ENCODE measurements around the gene CHCHD4.

The CHCHD4 gene

GRCh38 chr3:14158370-14158769 is 33.7 kb upstream of the CHCHD4 start:
- Histone ChIP-seq H3K9me3 (ENCODE audit: control insufficient read depth, insufficient read depth, low read depth, low read length) (no peaks in the 10 kb centered on the region), H3K4me3 (ENCODE audit: low read depth, low read length) (no peak overlapping the region), H3K4me1 (ENCODE audit: control insufficient read depth, insufficient read depth, low read length) (no peaks in the 10 kb centered on the region), H3K36me3 (ENCODE audit: control insufficient read depth in 2 of 2, insufficient read depth in 1 of 2, low read length in 2 of 2) (peaks cover 32 to 96% of the 10 kb centered on the region in 2 experiments), H3K27ac (ENCODE audit: extremely low read depth, low read depth, low read length) (no peak overlapping the region)
- POLR2A ChIA-PET = no interaction called here
- TF ChIP-seq ZSCAN30 (tag by site-specific recombination; IDR thresholded peaks at IDR 0.05) (no peak), ZNF629 (tag by site-specific recombination; IDR thresholded peaks at IDR 0.05) (no peak), ZNF223 (tag by site-specific recombination; IDR thresholded peaks at IDR 0.05) (no peak), ZNF202 (tag by site-specific recombination; IDR thresholded peaks at IDR 0.05; ENCODE audit: borderline replicate concordance) (no peak), ZBTB26 (tag by site-specific recombination; optimal IDR thresholded peaks at IDR 0.05) (no peak), GLIS1 (tag by site-specific recombination; IDR thresholded peaks at IDR 0.05) (no peak), ZNF211 (tag by site-specific recombination; IDR thresholded peaks at IDR 0.05; ENCODE audit: low read depth) (no peak), MZF1 (tag by site-specific recombination; IDR thresholded peaks at IDR 0.05; ENCODE audit: borderline replicate concordance) (no peak), ZSCAN23 (tag by site-specific recombination; IDR thresholded peaks at IDR 0.05) (no peak), HIC1 (tag by site-specific recombination; IDR thresholded peaks at IDR 0.05) (no peak), ELK4 (IDR thresholded peaks at IDR 0.05; ENCODE audit: borderline replicate concordance, low read depth, low read length) (no peak), PRDM4 (tag by site-specific recombination; IDR thresholded peaks at IDR 0.05) (no peak), ZNF830 (tag by site-specific recombination; IDR thresholded peaks at IDR 0.05; ENCODE audit: low read depth) (no peak), ZNF138 (tag by site-specific recombination; IDR thresholded peaks at IDR 0.05; ENCODE audit: borderline replicate concordance) (no peak), ZNF639 (tag by site-specific recombination; IDR thresholded peaks at IDR 0.05) (no peak), ZNF146 (tag by site-specific recombination; IDR thresholded peaks at IDR 0.05) (no peak), ZNF292 (tag by site-specific recombination; IDR thresholded peaks at IDR 0.05; ENCODE audit: borderline replicate concordance, low read depth) (no peak)
- CTCF ChIA-PET = interaction anchor here (0.7 kb wide), 1 partner anchor 754 kb away, joined by 3 read pairs; no protein-coding TSS in a partner anchor

GRCh38 chr3:14157951-14158350 is 33.3 kb upstream of the CHCHD4 start:
- H3K4me1 ChIP-seq (ENCODE audit: control insufficient read depth, insufficient read depth, low read length) = no peaks in the 10 kb centered on the region
- H3K27ac ChIP-seq (ENCODE audit: extremely low read depth, low read depth, low read length) = no peak overlapping the region
- no peak overlapping the region for H3K4me3 ChIP-seq (ENCODE audit: low read depth, low read length)
- CTCF ChIA-PET = interaction anchor here (0.7 kb wide), 1 partner anchor 754 kb away, joined by 3 read pairs; no protein-coding TSS in a partner anchor
- TF ChIP-seq ZBTB7A (tag by site-specific recombination; IDR thresholded peaks at IDR 0.05; ENCODE audit: low read depth) (no peak), ZEB2 (tag by site-specific recombination; IDR thresholded peaks at IDR 0.05) (no peak), SP2 (tag by site-specific recombination; IDR thresholded peaks at IDR 0.05) (no peak), ZNF148 (tag by site-specific recombination; IDR thresholded peaks at IDR 0.05; ENCODE audit: borderline replicate concordance) (no peak), ZBTB20 (tag by site-specific recombination; IDR thresholded peaks at IDR 0.05) (no peak), KLF1 (tag by site-specific recombination; IDR thresholded peaks at IDR 0.05) (no peak)
- peaks cover 28 to 96% of the 10 kb centered on the region in 2 experiments for H3K36me3 ChIP-seq (ENCODE audit: control insufficient read depth in 2 of 2, insufficient read depth in 1 of 2, low read length in 2 of 2)
- H3K9me3 ChIP-seq (ENCODE audit: control insufficient read depth, insufficient read depth, low read depth, low read length) = no peaks in the 10 kb centered on the region
- POLR2A ChIA-PET = no interaction called here

Data from HEK293 (cell line).